Measurements from ENCODE around the gene HOXA3. TPM values are rescaled to one million over a fixed set of nuclear protein-coding genes. Genes with fewer than 3 reads are reported as not detected.

HOXA3 gene
- total and polyA plus RNA-seq, 2 of the 8 experiments (the other 6 are each of a cell fraction or from before 2014, with no cell fraction given) = not detected

GRCh38 chr7:27117887-27118491 lies 34.4 kb downstream of the HOXA3 start (continued):
- TF ChIP-seq RNF2 (IDR thresholded peaks at IDR 0.05; ENCODE audit: borderline replicate concordance, low read depth, low read length, missing control alignments, poor library complexity, severe bottlenecking) = peak; percentile 85
